ENCODE data around the gene NAA80. TPM values are rescaled to one million over a fixed set of nuclear protein-coding genes. Genes with fewer than 3 reads are reported as not detected.

The NAA80 gene
- total RNA-seq, 1 donor from 2014 or later: 10.1 TPM

GRCh38 chr3:50246517-50246954 lies 52.7 kb downstream of the NAA80 start:
- Mint-ChIP-seq H3K27me3 (ENCODE audit: insufficient read depth, low read depth) (peaks cover 5% of the 10 kb centered on the region), H3K9me3 (no peaks in the 10 kb centered on the region), H3K27ac (peak overlapping the region; percentile 91), H3K36me3 (peaks cover 15% of the 10 kb centered on the region), H3K4me1 (peaks cover 65% of the 10 kb centered on the region), H3K4me3 (peak overlapping the region; percentile 60)
- peak; percentile 47 for DNase-seq (ENCODE audit: low spot score)
- Histone ChIP-seq H3K4me2 (peak overlapping the region; percentile 48), H3K27ac (peak overlapping the region; percentile 57), H3K9me3 (ENCODE audit: low read depth) (no peaks in the 10 kb centered on the region), H2AFZ (replicated peaks) (no peak overlapping the region), H3K4me3 (no peak overlapping the region), H3K4me1 (peaks cover 42% of the 10 kb centered on the region), H3K9ac (no peak overlapping the region), H3K27me3 (no peaks in the 10 kb centered on the region), H4K20me1 (ENCODE audit: low read depth) (peaks cover 82% of the 10 kb centered on the region), H3F3A (ENCODE audit: low read depth) (peaks cover 25% of the 10 kb centered on the region), H3K79me2 (ENCODE audit: low read depth) (peaks cover 100% of the 10 kb centered on the region), H3K36me3 (no peaks in the 10 kb centered on the region)
- no peak for TF ChIP-seq EZH2phosphoT487 (IDR thresholded peaks at IDR 0.05)

Other genes starting within 250 kb of the NAA80 start
- 282 and 372 TPM in 2 replicates for gene RBM5, start 210.5 kb downstream of the NAA80 start, total RNA-seq (ENCODE audit: low replicate concordance)
- gene SEMA3F, start 144.1 kb downstream of the NAA80 start, total RNA-seq (ENCODE audit: low replicate concordance): 14.5 and 42.5 TPM in 2 replicates
- 0.03 TPM in 1 of 2 replicates, not detected in the other for gene GNAT1, start 107.8 kb downstream of the NAA80 start, total RNA-seq (ENCODE audit: low replicate concordance)
- gene SLC38A3, start 94.1 kb downstream of the NAA80 start, total RNA-seq (ENCODE audit: low replicate concordance): 0.17 and 0.77 TPM in 2 replicates
- 249 and 321 TPM in 2 replicates for gene GNAI2, start 63.2 kb downstream of the NAA80 start, total RNA-seq (ENCODE audit: low replicate concordance)
- 0.80 and 8.6 TPM in 2 replicates for gene SEMA3B, start 30.3 kb downstream of the NAA80 start, total RNA-seq (ENCODE audit: low replicate concordance)
- gene LSMEM2, start 20.3 kb downstream of the NAA80 start, total RNA-seq (ENCODE audit: low replicate concordance): 0.37 TPM in 1 of 2 replicates, not detected in the other
- 26.4 and 45.6 TPM in 2 replicates for gene IFRD2, start 7.0 kb downstream of the NAA80 start, total RNA-seq (ENCODE audit: low replicate concordance)
- 2.2 and 4.9 TPM in 2 replicates for gene HYAL3, start within 50 bp of the NAA80 start, total RNA-seq (ENCODE audit: low replicate concordance)
- gene HYAL1, start 4.2 kb upstream of the NAA80 start, total RNA-seq (ENCODE audit: low replicate concordance): 1.6 and 3.0 TPM in 2 replicates
- gene HYAL2, start 23.3 kb upstream of the NAA80 start, total RNA-seq (ENCODE audit: low replicate concordance): 38.9 and 92.3 TPM in 2 replicates
- gene TUSC2, start 28.8 kb upstream of the NAA80 start, total RNA-seq (ENCODE audit: low replicate concordance): 14.9 and 36.1 TPM in 2 replicates
- gene RASSF1, start 41.4 kb upstream of the NAA80 start, total RNA-seq (ENCODE audit: low replicate concordance): 13.7 and 19.5 TPM in 2 replicates
- 0.37 and 1.7 TPM in 2 replicates for gene ZMYND10, start 46.3 kb upstream of the NAA80 start, total RNA-seq (ENCODE audit: low replicate concordance)
- 15.5 and 35.7 TPM in 2 replicates for gene NPRL2, start 51.4 kb upstream of the NAA80 start, total RNA-seq (ENCODE audit: low replicate concordance)
- gene CYB561D2, start 51.5 kb upstream of the NAA80 start, total RNA-seq (ENCODE audit: low replicate concordance): 2.2 and 13.8 TPM in 2 replicates
- gene TMEM115, start 60.1 kb upstream of the NAA80 start, total RNA-seq (ENCODE audit: low replicate concordance): 6.3 and 28.0 TPM in 2 replicates
- 4.3 and 9.5 TPM in 2 replicates for gene CACNA2D2, start 204.2 kb upstream of the NAA80 start, total RNA-seq (ENCODE audit: low replicate concordance)